ENCODE results near the gene SRPX2. TPM values are rescaled to one million over a fixed set of nuclear protein-coding genes. Genes with fewer than 3 reads are reported as not detected.

The SRPX2 gene, protein sequence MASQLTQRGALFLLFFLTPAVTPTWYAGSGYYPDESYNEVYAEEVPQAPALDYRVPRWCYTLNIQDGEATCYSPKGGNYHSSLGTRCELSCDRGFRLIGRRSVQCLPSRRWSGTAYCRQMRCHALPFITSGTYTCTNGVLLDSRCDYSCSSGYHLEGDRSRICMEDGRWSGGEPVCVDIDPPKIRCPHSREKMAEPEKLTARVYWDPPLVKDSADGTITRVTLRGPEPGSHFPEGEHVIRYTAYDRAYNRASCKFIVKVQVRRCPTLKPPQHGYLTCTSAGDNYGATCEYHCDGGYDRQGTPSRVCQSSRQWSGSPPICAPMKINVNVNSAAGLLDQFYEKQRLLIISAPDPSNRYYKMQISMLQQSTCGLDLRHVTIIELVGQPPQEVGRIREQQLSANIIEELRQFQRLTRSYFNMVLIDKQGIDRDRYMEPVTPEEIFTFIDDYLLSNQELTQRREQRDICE
- total RNA-seq (2014; rRNA removed; shearing (Covaris generic)), result 11.3 and 13.4 TPM in 2 replicates

GRCh38 chrX:100643956-100644860, at the start of gene SRPX2:
Gene SRPX2, plus strand, starts transcription at chrX:100644199. Its CDS starts 2,124 bp downstream, at chrX:100646323.
- in situ Hi-C loops (cut with HindIII; ENCODE audit: low sequenced_read_pairs), result no loop called here
- DNase-seq (ENCODE audit: low spot score), result no peak

DNA sequence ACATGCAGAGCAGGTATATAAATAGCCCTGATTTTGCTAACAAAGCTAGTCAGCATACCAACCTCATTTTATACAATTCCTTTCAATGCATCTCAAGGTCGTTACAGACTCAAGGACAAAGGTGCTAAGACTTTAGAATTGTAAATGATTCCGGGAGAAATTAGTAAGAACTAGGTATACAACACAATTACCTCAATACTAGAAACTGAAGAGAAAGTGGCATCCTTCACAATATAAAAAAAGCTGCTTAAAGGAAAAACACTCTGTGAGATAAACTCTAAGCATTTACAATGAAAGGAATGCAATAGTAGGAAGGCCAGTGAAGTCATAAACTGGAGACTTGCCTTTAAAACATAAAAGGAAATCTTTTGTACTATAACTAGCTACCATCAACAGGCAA, 47.4 kb upstream of the SRPX2 start:
- DNase-seq (ENCODE audit: low spot score), result no peak
- in situ Hi-C loops (cut with HindIII; ENCODE audit: low sequenced_read_pairs), result no loop called here

DNA sequence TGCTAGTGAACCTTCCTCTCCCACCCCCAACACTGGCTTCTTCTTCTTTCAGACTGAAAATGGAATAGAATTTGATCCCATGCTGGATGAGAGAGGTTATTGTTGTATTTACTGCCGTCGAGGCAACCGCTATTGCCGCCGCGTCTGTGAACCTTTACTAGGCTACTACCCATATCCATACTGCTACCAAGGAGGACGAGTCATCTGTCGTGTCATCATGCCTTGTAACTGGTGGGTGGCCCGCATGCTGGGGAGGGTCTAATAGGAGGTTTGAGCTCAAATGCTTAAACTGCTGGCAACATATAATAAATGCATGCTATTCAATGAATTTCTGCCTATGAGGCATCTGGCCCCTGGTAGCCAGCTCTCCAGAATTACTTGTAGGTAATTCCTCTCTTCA, 44.5 kb upstream of the SRPX2 start:
- in situ Hi-C loops (cut with HindIII; ENCODE audit: low sequenced_read_pairs), result no loop called here

GRCh38 chrX:100600340-100600739, 43.7 kb upstream of the SRPX2 start:
- no peak for DNase-seq (ENCODE audit: low spot score)
- in situ Hi-C loops (cut with HindIII; ENCODE audit: low sequenced_read_pairs), result no loop called here

More for the DNA sequence above, 44.5 kb upstream of the SRPX2 start:
- no peak for DNase-seq (ENCODE audit: low spot score)

DNA sequence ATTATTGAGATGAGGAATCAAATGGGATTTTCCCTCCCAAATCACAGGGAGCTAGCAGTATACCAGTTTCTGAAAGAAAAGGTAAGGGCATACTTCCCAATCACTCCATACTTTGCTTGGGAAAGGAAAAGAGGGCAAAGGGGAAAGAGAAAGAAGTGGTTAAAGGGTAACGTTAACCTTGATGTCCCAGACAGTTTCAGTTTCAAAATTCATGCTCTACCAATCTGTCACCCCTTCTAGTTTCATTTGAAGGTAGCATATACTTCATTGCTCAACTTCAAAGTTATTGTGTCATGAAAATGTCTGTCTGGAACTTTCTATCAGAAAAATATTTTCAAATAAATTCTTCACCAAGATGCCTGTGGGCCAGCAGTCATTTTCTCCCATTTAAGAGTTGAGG, 43.2 kb upstream of the SRPX2 start:
- no peak for DNase-seq (ENCODE audit: low spot score)
- in situ Hi-C loops (cut with HindIII; ENCODE audit: low sequenced_read_pairs), result no loop called here

DNA sequence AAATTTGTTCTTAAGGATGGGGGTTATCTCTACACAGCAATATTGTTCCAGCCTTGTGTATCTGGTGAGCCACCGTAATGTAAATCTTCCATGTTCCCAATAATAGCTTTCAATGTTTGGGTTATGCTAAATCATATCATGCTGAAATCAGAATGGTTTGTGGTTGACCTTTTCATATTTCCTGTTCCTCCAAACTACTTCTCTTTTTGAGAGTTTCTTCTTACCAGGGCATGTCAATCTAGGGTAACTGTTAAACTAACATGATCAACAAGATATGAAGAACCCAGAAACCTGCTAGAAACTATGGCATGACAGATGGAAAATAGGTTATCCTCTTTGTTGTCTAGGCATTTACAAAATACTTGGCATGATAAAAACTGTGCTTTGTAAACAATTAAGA, 37.2 kb upstream of the SRPX2 start:
- DNase-seq (ENCODE audit: low spot score), result no peak
- in situ Hi-C loops (cut with HindIII; ENCODE audit: low sequenced_read_pairs), result no loop called here

- no peak for DNase-seq (ENCODE audit: low spot score)
- in situ Hi-C loops (cut with HindIII; ENCODE audit: low sequenced_read_pairs), result no loop called here
Observed at GRCh38 chrX:100609591-100609990, 34.4 kb upstream of the SRPX2 start.

DNA sequence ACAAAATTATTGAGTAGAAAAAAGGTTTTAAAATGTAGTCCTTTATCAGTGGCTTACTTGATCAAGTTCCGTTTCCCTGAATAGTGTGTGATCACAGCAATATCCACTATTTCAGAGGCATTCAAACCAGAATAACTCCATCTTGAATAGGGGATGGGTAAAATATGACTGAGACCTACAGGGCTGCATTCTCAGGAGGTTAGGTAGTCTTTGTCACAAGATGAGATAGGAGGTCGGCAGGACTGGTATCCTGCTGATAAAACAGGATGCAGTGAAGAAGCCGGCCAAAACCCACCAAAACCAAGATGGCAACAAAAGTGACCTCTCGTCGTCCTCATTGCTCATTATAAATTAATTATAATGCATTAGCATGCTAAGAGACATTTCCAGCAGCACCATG, 32.0 kb upstream of the SRPX2 start:
- no peak for DNase-seq (ENCODE audit: low spot score)
- in situ Hi-C loops (cut with HindIII; ENCODE audit: low sequenced_read_pairs), result no loop called here

DNA sequence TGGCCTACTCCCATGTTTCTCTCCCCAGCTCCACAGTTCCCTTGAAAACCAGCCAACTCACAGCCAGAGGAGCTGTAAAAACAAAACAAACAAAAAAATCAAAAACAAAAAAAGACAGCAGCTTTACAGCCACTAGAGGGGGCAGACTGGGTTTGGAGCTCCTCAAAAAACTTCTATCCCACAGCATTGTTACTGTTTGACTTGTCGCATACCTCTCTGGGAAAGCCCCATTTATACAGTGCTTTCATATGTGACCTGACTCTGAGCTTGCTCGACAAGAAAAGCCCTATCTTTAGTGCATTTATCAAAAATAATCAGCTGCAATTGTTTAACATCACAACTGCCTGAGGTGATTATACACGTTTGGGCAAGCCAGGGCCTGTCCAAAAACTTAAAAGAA, 29.0 kb upstream of the SRPX2 start:
- in situ Hi-C loops (cut with HindIII; ENCODE audit: low sequenced_read_pairs), result no loop called here
- peak; percentile 9 for DNase-seq (ENCODE audit: low spot score)

- in situ Hi-C loops (cut with HindIII; ENCODE audit: low sequenced_read_pairs), result no loop called here
Observed at GRCh38 chrX:100623001-100623400, 21.0 kb upstream of the SRPX2 start.

DNA sequence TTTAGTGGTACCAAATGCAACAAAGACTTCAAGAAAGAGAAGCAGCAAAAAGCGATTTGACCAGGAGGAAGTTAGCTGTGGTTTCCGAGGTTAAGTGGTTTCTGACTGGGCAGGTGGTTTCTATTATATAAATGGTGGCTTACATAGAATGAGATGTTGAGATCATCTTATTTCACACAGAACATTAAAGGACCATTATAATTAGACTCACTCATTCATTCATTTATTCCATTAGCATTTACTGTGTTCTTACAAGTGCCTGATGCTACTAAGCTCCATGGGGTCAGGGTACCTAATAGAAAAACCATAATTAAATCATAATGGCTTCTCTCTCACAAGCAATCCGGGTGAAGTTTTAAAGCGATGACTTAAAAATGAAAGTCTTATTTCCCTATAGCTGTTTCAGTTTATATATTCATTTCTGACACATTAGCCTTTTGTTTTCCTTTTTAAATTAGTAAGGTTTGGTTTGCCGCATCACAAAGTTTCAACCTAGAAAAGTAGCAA, 18.0 kb upstream of the SRPX2 start:
- DNase-seq (ENCODE audit: low spot score), result no peak
- in situ Hi-C loops (cut with HindIII; ENCODE audit: low sequenced_read_pairs), result no loop called here

More at GRCh38 chrX:100623001-100623400, 21.0 kb upstream of the SRPX2 start:
- DNase-seq (ENCODE audit: low spot score), result no peak

GRCh38 chrX:100635040-100635439, 9.0 kb upstream of the SRPX2 start:
- DNase-seq (ENCODE audit: low spot score), result no peak
- in situ Hi-C loops (cut with HindIII; ENCODE audit: low sequenced_read_pairs), result no loop called here

DNA sequence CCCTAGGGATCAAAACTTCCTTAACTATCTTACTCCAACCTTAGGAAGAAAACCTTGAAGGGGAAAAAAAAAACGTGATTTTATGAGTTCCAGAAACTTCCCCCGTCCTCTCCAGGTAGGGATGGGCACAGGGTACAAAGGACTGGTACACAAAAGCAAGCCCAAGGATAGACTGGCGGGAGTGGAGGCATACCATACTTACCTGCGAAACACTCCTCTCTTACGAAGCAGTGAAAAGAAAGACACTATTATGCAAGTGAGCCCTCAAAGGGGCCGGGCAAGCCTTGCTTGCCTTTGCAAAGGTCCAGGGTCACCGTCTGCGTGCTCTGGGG, 8.0 kb upstream of the SRPX2 start:
- DNase-seq (ENCODE audit: low spot score), result no peak

GRCh38 chrX:100636321-100636991, 7.5 kb upstream of the SRPX2 start, which contains the start of gene TSPAN6:
Gene TSPAN6, minus strand, starts transcription at chrX:100636806. Its CDS starts 112 bp downstream, at chrX:100636694.
- peak; percentile 53 for DNase-seq (ENCODE audit: low spot score)
- in situ Hi-C loops (cut with HindIII; ENCODE audit: low sequenced_read_pairs), result no loop called here

More for the DNA sequence above, 8.0 kb upstream of the SRPX2 start:
- in situ Hi-C loops (cut with HindIII; ENCODE audit: low sequenced_read_pairs), result no loop called here

- no peak for DNase-seq (ENCODE audit: low spot score)
Observed at GRCh38 chrX:100642290-100642689, 1.7 kb upstream of the SRPX2 start.

DNA sequence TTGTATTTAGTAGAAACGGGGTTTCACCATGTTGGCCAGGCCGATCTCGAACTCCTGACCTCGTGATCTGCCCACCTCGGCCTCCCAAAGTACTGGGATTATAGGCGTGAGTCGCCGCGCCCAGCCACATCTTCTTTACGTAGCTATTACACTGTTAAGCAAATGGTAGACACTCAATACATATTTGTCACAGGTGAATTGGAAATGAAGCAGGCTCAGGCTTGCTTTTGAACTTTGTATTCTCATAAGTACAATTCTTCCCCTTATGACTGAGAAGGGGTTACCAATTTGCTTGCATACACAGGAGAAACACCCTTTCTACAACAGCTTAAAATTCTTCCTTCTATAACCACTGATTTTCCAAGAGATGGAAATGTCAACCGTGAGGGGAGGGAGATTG, 787 bp upstream of the SRPX2 start:
- in situ Hi-C loops (cut with HindIII; ENCODE audit: low sequenced_read_pairs), result no loop called here

More at GRCh38 chrX:100642290-100642689, 1.7 kb upstream of the SRPX2 start:
- in situ Hi-C loops (cut with HindIII; ENCODE audit: low sequenced_read_pairs), result no loop called here

GRCh38 chrX:100645106-100645505, 1.1 kb downstream of the SRPX2 start:
- in situ Hi-C loops (cut with HindIII; ENCODE audit: low sequenced_read_pairs), result no loop called here
- DNase-seq (ENCODE audit: low spot score), result no peak

More for the DNA sequence above, 787 bp upstream of the SRPX2 start:
- no peak for DNase-seq (ENCODE audit: low spot score)

DNA sequence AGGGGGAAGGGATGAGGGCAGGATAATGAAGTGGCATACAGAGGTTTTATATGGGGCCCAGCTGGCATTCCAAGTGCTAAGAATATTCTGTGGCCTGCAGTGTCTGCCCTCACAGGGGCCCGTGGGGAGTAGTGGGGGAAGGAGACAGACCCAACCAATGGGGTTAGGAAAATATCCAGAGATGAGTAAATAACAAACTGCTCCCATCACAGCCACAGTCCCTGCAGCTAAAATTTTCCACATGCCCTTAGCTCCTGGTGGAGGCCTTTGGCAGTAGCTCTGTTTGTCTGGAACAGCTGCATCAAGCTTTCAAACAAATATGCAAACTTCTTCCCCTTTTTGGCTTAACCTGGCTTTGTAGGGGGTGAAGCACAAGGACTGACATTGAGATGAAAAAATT, 3.1 kb downstream of the SRPX2 start:
- in situ Hi-C loops (cut with HindIII; ENCODE audit: low sequenced_read_pairs), result no loop called here
- no peak for DNase-seq (ENCODE audit: low spot score)

- in situ Hi-C loops (cut with HindIII; ENCODE audit: low sequenced_read_pairs), result no loop called here
- DNase-seq (ENCODE audit: low spot score), result no peak
Observed at GRCh38 chrX:100647739-100648138, 3.7 kb downstream of the SRPX2 start.

All from G401 (cell line).